ENCODE results near the gene NDUFB10.

Gene NDUFB10

DNA sequence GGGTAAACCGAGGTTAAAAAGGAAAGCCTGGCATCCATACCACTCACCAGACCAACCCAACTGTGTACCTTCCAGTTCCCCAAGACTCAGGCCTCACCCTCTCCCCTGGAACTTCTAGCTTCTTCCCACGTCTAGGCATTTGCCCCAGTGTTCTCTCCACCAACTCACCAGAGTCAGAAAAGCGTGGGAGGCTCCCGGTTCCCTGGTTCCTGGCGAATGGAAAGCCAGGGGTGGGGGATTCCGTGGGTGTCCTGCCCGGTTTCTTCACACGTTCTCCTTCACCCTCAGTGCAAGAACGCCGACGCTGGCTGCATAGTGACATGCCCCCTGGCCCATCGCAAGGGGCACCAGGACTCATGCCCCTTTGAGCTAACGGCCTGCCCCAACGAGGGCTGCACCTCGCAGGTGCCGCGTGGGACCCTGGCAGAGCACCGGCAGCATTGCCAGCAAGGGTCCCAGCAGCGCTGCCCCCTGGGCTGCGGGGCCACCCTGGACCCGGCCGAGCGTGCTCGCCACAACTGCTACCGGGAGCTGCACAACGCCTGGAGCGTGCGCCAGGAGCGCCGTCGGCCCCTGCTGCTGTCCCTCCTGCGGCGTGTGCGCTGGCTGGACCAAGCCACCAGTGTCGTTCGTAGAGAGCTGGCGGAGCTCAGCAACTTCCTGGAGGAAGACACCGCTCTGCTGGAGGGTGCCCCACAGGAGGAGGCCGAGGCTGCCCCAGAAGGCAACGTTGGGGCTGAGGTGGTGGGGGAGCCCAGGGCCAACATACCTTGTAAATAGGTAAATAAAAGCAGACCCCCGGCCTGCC lies 9.0 kb downstream of the NDUFB10 start:
- DNase-seq (ENCODE audit: low read depth in 2 of 2): no peak
- H3K4me3 ChIP-seq (replicated peaks in 1 of 2; ENCODE audit: low read depth in 2 of 2, low read length in 2 of 2): no peak overlapping the region
- TF ChIP-seq, protein P1, sequence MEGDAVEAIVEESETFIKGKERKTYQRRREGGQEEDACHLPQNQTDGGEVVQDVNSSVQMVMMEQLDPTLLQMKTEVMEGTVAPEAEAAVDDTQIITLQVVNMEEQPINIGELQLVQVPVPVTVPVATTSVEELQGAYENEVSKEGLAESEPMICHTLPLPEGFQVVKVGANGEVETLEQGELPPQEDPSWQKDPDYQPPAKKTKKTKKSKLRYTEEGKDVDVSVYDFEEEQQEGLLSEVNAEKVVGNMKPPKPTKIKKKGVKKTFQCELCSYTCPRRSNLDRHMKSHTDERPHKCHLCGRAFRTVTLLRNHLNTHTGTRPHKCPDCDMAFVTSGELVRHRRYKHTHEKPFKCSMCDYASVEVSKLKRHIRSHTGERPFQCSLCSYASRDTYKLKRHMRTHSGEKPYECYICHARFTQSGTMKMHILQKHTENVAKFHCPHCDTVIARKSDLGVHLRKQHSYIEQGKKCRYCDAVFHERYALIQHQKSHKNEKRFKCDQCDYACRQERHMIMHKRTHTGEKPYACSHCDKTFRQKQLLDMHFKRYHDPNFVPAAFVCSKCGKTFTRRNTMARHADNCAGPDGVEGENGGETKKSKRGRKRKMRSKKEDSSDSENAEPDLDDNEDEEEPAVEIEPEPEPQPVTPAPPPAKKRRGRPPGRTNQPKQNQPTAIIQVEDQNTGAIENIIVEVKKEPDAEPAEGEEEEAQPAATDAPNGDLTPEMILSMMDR (IDR thresholded peaks at IDR 0.05; ENCODE audit: low read depth, low read length): no peak

DNA sequence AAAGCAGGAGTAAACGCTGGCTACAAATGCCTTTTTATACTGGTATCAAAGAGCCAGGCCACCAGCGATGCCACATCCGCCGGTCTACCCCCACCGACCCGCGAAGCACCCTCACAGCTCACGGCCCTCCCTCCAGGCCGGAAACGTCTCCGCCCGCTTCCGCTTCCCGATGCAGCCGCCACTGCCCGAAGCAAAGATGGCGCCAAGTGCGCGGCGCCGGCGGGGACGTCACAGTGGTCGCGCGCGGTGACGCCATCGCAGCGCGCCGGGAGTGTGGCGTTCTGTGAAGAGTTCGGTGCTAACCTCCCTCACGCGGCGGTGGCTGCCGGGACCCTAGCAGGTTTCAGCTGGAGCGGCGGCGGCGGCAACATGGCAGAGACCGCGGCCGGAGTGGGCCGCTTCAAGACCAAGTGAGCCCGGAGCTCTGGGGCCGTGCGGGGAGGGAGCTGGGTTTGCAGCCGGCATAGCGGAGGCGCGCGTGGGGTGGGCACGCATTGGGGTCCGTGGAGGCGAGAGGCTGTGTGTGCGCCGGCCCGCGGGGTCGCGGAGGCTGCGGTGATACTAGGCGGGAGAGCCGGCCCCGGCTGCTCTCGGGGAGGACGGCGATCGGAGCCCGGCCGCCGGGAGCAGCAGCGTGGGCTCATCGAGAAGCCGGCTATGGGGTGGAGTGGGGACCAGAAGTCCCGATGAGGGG lies 12.6 kb downstream of the NDUFB10 start, which contains the start of gene TBL3:
Gene TBL3, plus strand, starts transcription at position 258 of the 694 bp plus-strand sequence. Its CDS starts 112 bp downstream, at position 370.
- TF ChIP-seq, protein P1 (IDR thresholded peaks at IDR 0.05; ENCODE audit: low read depth, low read length): no peak
- peak; percentile 93 to 95 for DNase-seq (ENCODE audit: low read depth in 2 of 2)
- H3K4me3 ChIP-seq (replicated peaks in 1 of 2; ENCODE audit: low read depth in 2 of 2, low read length in 2 of 2): peak within 1 kb of the TSS; percentile 97

DNA sequence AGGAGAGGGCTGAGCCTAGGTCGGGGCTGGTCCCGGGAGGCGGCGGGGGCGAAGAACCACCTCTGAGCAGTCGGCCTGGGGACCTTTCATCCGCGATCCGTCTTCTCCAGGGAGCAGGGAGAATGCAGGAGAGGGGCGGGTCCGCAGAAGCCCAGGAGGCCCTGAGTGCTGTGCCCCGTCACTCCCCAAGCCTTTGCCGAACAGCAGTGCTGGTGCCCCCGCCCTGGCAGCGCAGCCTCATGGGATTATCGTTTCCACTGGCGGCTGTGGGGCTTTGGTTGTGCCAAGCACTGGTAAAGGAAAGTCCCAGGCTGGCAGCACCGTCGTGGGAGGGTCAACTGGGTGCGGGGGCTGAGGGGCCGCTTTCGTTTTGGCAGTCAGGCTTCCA lies 13.1 kb downstream of the NDUFB10 start:
- TF ChIP-seq, protein P1 (IDR thresholded peaks at IDR 0.05; ENCODE audit: low read depth, low read length): no peak
- peak in 1 of 2 donors; percentile 33 for DNase-seq (ENCODE audit: low read depth in 2 of 2)

DNA sequence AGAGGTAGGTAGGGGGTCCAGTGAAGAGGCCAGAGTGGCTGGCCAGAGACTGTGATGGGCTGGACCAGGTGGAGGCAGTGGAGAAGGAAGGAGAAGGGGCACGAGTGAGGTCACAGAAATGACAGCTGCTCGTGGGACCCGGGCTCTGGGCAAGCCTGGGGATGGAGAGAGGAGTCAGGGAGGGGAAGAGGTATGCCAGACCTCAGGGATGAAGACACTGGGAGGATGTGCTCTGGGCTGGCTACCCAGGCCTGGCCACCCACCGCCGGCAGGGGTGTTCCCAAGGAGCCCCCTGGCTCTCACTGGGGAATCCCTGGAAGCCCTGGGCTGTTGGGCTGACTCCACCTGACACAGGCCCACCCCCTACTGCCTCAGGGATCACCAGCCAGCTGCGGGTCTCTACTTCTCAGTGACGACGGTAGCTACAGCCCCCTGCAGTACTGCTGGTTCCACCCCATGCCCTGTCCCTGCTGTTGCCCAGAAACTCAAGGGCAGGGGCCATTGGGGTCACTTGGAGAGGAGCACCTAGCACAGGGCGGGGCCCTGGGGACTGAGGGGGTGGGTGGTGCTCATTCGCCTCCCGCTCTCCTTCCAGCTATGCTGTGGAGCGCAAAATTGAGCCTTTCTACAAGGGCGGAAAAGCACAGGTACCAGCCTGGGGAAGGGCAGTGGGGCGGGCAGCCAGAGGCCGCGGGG lies 14.3 kb downstream of the NDUFB10 start:
- TF ChIP-seq, protein P1 (IDR thresholded peaks at IDR 0.05; ENCODE audit: low read depth, low read length): no peak
- no peak overlapping the region for H3K4me3 ChIP-seq (replicated peaks in 1 of 2; ENCODE audit: low read depth in 2 of 2, low read length in 2 of 2)
- no peak for DNase-seq (ENCODE audit: low read depth in 2 of 2)

More for the DNA sequence above, 13.1 kb downstream of the NDUFB10 start:
- H3K4me3 ChIP-seq (replicated peaks in 1 of 2; ENCODE audit: low read depth in 2 of 2, low read length in 2 of 2): peak overlapping the region; percentile 97

DNA sequence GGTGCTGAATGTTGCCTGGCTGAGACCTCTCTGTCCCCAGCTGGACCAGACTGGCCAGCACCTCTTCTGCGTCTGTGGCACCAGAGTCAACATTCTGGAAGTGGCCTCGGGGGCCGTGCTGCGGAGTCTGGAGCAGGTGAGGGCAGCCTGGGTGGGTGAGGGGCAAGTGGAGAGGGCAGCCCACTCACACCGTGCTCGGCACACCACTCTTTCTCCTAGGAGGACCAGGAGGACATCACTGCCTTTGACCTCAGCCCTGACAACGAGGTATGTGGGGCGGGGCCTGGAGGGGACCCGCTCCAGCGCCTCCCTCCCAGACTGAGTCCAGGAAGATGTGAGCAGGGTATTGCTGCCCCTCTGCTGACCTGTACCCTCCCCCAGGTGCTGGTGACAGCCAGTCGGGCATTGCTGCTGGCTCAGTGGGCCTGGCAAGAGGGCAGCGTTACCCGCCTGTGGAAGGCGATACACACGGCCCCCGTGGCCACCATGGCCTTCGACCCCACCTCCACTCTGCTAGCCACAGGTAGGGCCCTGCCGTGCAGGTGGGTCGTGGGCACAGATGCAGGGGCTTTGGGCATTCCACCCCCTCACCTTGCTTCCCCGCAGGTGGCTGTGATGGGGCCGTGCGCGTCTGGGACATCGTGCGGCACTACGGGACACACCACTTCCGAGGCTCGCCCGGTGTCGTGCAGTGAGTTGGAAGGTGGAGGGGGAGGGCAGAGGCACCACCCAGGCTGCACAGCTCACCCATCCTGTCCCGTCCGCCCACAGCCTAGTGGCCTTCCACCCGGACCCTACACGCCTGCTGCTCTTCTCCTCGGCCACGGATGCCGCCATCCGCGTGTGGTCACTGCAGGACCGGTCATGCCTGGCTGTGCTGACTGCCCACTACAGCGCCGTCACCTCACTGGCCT lies 15.1 kb downstream of the NDUFB10 start:
- no peak for DNase-seq (ENCODE audit: low read depth in 2 of 2)
- TF ChIP-seq, protein P1 (IDR thresholded peaks at IDR 0.05; ENCODE audit: low read depth, low read length): no peak
- H3K4me3 ChIP-seq (replicated peaks in 1 of 2; ENCODE audit: low read depth in 2 of 2, low read length in 2 of 2): no peak overlapping the region
